HG03064 (cell line): ENCODE data around the gene IGFLR1.
"Not testable (repeated sequence)": the region's sequence is repeated elsewhere in the genome, so short reads cannot be mapped to it uniquely, and the experiment has no call there.

Experiments used
- ATAC-seq: cut with Tn5 transposase; IDR thresholded peaks from one replicate; pipeline ENCODE4 v1.9.1; 2021; ENCODE audit warnings: low read depth; ENCODE audit not compliant: unreplicated experiment

The IGFLR1 gene

DNA sequence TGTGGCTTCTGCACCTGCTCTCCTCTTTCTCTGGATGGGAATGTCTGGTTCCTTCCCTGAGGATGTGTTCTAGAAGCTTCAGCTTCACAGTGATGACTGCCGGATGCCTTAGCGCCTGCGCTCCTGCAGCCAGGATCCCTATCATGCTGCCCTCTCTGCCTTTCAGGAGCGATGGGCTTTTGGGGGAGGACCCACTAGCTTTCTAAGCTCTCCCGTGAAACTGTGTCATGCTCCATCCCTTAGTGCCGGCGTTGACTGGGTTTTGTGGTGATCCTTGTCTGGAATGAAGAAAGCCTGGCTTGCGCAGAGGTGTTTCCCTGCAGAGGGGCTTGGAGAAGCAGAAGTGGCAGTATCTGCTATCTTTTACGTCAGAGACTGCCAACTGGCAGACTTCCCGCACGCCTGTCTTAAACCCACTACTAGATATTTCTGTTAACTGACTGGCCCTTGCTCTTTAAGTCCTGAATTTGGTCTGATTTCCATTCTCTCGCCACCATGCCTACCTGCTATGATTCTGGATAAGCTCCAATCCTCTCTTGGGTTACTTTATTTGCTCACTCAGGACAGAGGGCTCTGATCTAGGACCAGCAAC, 28.3 kb downstream of the IGFLR1 start:
- ATAC-seq, result no peak

DNA sequence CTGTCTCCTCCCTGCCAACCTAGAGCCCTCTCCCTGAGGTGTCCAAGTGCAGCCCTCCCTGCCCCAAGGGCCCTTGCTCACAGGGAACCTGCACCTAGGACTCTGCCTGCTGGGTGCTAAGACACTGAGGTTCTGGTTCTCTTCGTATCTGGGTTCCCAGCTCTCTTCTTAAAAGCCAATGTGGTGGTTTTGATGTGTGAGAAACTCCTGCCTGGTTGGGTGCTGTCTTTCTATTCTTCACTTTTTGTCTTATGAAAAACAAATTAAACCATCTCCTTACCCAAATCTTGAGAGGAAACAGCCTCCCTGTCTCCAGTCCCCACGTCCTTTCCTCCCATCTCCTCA, 28.8 kb downstream of the IGFLR1 start:
- no peak for ATAC-seq

- ATAC-seq, result no peak
Observed at GRCh38 chr19:35712567-35713505, 29.4 kb downstream of the IGFLR1 start.

GRCh38 chr19:35710784-35711723, 31.2 kb downstream of the IGFLR1 start:
- no peak for ATAC-seq

- no peak for ATAC-seq
Observed at GRCh38 chr19:35708391-35708790, 33.9 kb downstream of the IGFLR1 start.

DNA sequence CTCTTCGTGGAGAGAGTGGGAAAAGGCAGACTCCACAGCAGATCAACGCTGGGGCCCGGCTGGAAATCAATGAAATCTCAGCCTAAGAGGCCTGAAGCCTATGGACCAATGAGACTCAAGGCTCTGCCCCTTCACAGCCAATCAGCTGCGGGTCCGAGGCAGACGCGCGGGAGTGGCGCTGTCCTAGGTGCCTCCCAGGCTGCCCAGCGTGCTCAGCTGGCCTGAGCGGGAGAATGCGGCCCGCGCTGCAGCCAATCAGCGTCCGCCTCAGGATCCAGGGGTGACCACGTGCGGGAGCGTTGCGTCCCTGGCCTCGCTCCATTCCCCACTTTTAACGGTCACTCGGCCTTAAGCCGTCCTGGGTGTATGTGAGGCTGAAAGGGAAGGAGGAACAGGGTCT, 38.0 kb downstream of the IGFLR1 start, which contains the start of gene ZBTB32:
Gene ZBTB32 (plus strand): TSS at position 341 of the 400 bp plus-strand sequence. CDS start 10,069 bp downstream, outside the sequence.
- no peak for ATAC-seq

GRCh38 chr19:35703343-35703742, 38.9 kb downstream of the IGFLR1 start:
- ATAC-seq, result no peak

GRCh38 chr19:35702223-35703012, 39.8 kb downstream of the IGFLR1 start:
- ATAC-seq, result peak; percentile 87

- no peak for ATAC-seq
Observed at GRCh38 chr19:35696835-35697234, 45.4 kb downstream of the IGFLR1 start.

DNA sequence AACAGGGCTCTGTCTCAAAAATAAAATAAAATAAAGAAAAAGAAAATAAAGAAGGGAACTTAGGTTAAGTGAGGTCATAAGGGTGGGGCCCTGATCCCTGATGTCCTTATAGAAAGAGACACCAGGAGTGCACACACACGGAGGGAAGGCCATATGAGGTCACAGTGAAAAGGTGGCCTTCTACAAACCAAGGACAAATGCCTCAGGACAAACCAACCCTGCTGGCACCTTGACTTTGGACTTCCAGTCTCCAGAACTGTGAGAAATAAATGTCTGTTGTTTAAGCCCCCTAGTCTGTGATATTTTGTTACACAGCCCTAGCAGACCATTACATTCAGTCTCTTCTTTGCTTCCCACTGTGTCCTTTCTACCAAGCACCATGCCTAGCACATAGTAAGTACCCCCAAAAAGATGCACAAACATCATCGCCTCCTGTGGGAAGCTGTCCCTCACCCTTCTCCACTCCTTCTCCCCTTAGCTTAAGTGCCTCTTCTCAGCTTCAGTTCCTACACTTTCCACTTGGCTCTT, 46.3 kb downstream of the IGFLR1 start:
- no peak for ATAC-seq

DNA sequence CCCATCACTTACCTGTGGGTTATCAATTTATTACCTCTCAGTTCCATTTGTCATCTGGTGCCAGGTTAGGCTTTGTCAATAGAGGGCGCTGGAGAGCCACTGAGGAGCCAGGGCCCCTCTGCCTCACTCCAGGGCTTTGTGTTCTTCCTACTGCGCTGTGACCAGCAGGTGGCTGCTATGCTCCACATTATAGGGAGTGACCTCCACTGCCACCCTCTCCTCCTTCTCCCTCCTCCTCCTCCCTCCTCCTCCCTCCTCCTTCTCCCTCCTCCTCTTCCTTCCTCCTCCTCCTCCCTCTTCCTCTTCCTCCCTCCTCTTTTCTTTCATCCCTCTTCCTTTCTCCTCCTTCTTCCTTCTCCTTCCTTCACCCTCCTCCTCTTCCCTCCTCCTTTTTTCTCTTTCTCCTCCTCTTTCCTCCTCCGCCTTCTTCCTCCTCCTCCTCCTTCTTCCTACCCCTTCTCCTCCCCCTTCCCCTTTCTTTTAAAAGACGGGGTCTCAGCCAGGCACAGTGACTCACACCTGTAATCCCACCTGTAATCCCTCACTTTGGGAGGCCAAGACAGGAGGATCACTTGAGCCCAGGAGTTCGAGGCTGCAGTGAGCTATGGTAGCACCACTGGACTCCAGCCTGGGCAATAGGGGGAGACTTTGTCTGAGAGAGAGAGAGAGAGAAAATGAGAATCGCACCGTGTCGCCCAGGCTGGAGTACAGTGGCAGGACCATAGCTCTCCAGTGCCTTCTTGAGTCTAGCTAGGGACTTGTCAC, 48.2 kb downstream of the IGFLR1 start:
- ATAC-seq, result peak; percentile 66

DNA sequence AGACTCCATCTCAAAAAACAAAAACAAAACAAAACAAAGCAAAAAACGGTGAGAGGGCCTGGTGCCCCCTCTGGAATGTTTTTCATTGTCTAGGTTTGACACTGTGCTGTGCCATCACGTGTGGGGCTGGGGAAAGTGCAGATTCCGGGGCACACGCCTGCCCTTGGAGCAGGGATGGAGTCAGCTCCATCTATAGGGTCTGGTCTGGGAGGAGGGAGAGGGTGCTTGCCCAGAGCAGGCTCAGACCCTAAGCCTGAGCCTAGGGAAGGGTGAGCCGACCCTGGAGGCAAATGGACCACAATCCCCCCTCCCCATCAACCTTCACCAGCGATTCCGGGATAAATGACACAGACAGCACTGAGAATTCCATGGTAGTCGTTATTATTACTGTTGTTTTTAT, 48.8 kb downstream of the IGFLR1 start:
- no peak for ATAC-seq

GRCh38 chr19:35692010-35692409, 50.2 kb downstream of the IGFLR1 start:
- ATAC-seq, result no peak

DNA sequence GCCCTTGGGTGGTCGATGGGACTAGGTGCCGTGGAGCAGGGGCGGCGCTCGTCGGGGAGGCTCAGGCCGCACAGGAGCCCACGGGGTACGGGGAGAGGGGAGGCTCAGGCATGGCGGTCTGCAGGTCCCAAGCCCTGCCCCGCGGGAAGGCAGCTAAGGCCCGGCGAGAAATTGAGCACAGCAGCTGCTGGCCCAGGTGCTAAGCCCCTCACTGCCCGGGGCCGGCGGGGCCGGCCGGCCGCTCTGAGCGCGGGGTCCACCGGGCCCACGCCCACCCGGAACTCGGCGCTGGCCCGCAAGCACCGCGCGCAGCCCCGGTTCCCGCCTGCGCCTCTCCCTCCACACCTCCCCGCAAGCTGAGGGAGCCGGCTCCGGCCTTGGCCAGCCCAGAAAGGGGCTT, 51.1 kb downstream of the IGFLR1 start:
- not testable (repeated sequence) for ATAC-seq

DNA sequence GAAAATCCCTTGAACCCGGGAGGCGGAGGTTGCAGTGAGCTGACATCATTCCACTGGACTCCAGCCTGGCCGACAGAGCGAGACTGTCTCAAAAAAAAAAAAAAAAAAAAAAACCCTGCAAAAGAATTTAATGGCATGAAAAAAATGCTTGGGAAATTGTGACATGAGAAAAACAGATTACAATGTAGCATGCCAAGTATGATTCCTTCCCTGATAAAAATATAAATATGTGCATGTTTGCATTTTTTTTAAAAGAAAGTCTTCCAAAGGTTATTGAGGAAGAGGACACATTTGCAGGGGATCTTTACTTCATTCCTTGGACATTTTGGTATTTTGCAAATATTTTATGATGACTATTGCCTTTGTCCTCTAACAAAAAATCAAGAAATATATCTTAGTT, 52.4 kb downstream of the IGFLR1 start:
- ATAC-seq, result no peak
